ENCODE results near the gene RPLP2.

RPLP2 gene

DNA sequence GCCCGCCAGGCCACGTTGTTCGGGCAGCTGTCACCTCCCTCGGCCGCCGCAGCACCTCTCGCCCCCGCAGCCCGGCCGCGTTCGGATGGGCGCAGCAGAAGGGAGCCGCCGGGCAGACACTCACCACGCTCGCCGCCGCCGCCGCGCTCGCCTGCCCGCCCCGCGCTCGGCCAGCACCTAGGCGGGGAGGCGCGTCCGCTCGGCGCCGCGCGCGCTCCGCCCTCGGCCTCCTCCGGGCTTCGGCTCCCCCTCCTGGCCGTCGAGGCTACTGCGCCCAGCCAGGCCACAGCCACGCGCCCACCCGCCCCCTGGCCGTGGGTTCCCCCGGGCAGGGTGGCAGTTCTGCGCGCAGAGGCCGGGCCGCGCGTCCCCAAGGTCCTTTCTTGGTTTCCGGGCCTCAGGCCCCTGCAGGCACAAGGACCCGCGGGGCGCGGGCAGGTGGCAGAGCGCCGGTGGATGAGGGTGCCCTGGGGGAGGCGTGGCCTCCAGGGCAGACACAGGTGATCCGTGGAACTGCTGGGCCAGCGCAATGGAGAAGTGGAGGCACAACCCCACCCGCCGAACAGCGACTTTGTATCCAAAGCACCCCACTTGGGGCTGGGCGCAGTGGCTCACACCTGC, 11.6 kb upstream of the RPLP2 start, which contains the start of gene SLC25A22:
SLC25A22 (minus strand) TSS at position 189 of the 621 bp plus-strand sequence. CDS start 3,275 bp downstream, outside the sequence.
- TF ChIP-seq POLR2AphosphoS5 (IDR thresholded peaks at IDR 0.05; ENCODE audit: low read depth) (no peak), SPI1 (IDR thresholded peaks at IDR 0.05; ENCODE audit: borderline replicate concordance, low read depth) (no peak), GABPA (IDR thresholded peaks at IDR 0.05; ENCODE audit: low read depth) (no peak)
- TF ChIP-seq, protein P1, sequence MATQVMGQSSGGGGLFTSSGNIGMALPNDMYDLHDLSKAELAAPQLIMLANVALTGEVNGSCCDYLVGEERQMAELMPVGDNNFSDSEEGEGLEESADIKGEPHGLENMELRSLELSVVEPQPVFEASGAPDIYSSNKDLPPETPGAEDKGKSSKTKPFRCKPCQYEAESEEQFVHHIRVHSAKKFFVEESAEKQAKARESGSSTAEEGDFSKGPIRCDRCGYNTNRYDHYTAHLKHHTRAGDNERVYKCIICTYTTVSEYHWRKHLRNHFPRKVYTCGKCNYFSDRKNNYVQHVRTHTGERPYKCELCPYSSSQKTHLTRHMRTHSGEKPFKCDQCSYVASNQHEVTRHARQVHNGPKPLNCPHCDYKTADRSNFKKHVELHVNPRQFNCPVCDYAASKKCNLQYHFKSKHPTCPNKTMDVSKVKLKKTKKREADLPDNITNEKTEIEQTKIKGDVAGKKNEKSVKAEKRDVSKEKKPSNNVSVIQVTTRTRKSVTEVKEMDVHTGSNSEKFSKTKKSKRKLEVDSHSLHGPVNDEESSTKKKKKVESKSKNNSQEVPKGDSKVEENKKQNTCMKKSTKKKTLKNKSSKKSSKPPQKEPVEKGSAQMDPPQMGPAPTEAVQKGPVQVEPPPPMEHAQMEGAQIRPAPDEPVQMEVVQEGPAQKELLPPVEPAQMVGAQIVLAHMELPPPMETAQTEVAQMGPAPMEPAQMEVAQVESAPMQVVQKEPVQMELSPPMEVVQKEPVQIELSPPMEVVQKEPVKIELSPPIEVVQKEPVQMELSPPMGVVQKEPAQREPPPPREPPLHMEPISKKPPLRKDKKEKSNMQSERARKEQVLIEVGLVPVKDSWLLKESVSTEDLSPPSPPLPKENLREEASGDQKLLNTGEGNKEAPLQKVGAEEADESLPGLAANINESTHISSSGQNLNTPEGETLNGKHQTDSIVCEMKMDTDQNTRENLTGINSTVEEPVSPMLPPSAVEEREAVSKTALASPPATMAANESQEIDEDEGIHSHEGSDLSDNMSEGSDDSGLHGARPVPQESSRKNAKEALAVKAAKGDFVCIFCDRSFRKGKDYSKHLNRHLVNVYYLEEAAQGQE (IDR thresholded peaks at IDR 0.05; ENCODE audit: insufficient replicate concordance, low read depth) = no peak
- TF ChIP-seq, protein P2, sequence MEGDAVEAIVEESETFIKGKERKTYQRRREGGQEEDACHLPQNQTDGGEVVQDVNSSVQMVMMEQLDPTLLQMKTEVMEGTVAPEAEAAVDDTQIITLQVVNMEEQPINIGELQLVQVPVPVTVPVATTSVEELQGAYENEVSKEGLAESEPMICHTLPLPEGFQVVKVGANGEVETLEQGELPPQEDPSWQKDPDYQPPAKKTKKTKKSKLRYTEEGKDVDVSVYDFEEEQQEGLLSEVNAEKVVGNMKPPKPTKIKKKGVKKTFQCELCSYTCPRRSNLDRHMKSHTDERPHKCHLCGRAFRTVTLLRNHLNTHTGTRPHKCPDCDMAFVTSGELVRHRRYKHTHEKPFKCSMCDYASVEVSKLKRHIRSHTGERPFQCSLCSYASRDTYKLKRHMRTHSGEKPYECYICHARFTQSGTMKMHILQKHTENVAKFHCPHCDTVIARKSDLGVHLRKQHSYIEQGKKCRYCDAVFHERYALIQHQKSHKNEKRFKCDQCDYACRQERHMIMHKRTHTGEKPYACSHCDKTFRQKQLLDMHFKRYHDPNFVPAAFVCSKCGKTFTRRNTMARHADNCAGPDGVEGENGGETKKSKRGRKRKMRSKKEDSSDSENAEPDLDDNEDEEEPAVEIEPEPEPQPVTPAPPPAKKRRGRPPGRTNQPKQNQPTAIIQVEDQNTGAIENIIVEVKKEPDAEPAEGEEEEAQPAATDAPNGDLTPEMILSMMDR (IDR thresholded peaks at IDR 0.05; ENCODE audit: insufficient read depth, low read length) = peak; percentile 30
- H3K27ac ChIP-seq (replicated peaks) = peak within 1 kb of the TSS; percentile 78
- H3K4me3 ChIP-seq (replicated peaks; ENCODE audit: insufficient read depth, low read length) = peak within 1 kb of the TSS; percentile 69
- DNase-seq (ENCODE audit: low read depth in 1 of 2, low spot score in 1 of 2) = peak in 1 of 2 experiments; percentile 78
- H3K27me3 ChIP-seq (ENCODE audit: insufficient read depth, poor library complexity, severe bottlenecking) = no peaks in the 10 kb centered on the region

DNA sequence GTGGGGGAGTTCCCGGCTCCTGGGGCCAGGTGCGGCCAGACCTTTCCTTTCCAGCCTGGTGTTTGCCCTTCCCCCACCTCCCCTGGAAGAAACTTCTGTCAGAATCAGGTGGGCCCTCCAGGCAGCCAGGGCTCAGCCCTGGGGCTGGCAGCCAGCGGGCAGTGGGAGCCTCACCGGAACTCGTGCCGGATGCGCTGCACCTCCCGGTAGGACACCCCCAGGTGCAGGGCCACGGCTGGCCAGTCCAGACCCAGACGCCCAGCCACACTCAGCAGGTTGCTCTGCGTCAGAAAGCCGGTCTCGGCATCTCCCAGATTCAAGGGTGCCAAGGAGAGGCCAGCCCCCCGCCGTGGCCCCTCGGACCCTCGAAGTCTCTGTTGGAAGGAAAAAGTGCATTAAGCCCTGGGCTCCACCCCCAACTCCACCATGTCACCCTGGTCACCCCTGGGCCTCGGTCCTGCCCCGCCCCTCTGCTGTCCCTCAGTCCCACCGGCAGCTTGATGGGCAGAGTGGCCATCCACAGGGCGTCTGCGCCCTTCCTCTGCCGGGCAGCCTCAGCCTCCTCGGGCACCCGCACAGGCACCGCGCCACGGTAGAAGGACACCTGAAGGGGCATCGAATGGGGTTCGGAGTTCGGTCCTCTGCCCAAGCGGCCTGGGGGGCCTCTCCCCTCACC, 10.0 kb upstream of the RPLP2 start:
- Histone ChIP-seq H3K27ac (replicated peaks) (no peak overlapping the region), H3K27me3 (ENCODE audit: insufficient read depth, poor library complexity, severe bottlenecking) (no peaks in the 10 kb centered on the region), H3K4me3 (replicated peaks; ENCODE audit: insufficient read depth, low read length) (no peak overlapping the region)
- no peak for TF ChIP-seq SPI1 (IDR thresholded peaks at IDR 0.05; ENCODE audit: borderline replicate concordance, low read depth)
- DNase-seq (ENCODE audit: low read depth in 1 of 2, low spot score in 1 of 2) = no peak

DNA sequence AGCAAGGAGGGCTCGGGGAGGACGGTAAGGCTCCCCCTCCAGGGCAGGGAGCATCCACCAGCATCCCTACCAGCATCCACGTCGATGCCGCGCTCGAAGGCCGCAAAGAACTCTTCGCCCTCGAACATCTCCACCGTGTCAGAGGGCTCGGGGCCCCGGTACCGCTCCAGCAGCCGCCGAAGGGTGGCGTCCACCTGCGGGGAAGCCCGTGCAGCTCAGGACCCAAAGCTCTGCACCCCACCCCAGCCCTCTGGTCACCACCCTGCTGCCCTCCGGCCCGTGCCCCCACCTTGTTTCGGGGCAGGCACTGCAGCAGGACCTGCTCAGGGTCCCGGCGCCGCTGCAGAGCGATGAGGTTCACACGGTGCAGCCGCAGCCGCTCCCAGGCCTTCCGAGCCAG, 9.3 kb upstream of the RPLP2 start:
- TF ChIP-seq, protein P1 (IDR thresholded peaks at IDR 0.05; ENCODE audit: insufficient replicate concordance, low read depth) = no peak
- TF ChIP-seq POLR2AphosphoS5 (IDR thresholded peaks at IDR 0.05; ENCODE audit: low read depth) (no peak), GABPA (IDR thresholded peaks at IDR 0.05; ENCODE audit: low read depth) (no peak), SPI1 (IDR thresholded peaks at IDR 0.05; ENCODE audit: borderline replicate concordance, low read depth) (no peak)
- TF ChIP-seq, protein P2 (IDR thresholded peaks at IDR 0.05; ENCODE audit: insufficient read depth, low read length) = no peak
- Histone ChIP-seq H3K27ac (replicated peaks) (no peak overlapping the region), H3K4me3 (replicated peaks; ENCODE audit: insufficient read depth, low read length) (no peak overlapping the region), H3K27me3 (ENCODE audit: insufficient read depth, poor library complexity, severe bottlenecking) (no peaks in the 10 kb centered on the region)
- DNase-seq (ENCODE audit: low read depth in 1 of 2, low spot score in 1 of 2) = no peak

DNA sequence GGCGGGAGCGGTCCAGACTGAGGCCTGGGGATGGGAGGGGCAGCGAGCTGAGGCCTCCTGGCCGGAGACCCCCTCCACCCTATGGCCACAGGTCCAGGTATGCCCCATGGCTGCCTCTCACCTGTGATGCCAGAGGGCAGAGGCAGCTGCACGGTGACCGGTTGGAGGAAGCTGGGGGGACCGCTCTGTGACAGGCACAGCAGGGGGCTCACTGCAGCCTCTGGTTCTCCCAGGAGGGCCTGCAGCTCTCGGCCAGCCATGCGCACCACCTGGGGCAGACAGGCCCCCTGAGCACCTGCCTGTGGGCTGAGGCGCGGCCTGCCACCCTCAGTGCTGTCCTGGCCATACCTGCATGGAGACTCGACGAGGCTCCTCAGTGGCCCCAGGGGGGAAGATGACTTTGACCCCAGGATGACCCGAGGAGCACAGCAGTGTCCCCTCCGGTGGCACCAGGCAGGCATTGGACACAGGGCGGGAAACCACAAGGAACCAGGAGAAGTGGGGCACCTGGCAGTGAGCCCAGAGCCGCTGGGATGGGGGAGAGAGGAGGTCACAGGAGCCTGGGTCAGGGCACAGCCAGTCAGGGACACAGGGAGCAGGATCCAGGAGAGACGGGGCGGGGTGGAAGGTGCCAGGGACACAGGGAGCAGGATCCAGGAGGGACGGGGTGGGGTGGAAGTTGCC, 8.5 kb upstream of the RPLP2 start:
- DNase-seq (ENCODE audit: low read depth in 1 of 2, low spot score in 1 of 2) = no peak
- Histone ChIP-seq H3K27ac (replicated peaks) (no peak overlapping the region), H3K4me3 (replicated peaks; ENCODE audit: insufficient read depth, low read length) (no peak overlapping the region), H3K27me3 (ENCODE audit: insufficient read depth, poor library complexity, severe bottlenecking) (no peaks in the 10 kb centered on the region)
- TF ChIP-seq, protein P2 (IDR thresholded peaks at IDR 0.05; ENCODE audit: insufficient read depth, low read length) = no peak
- TF ChIP-seq POLR2AphosphoS5 (IDR thresholded peaks at IDR 0.05; ENCODE audit: low read depth) = no peak
- no peak for TF ChIP-seq SPI1 (IDR thresholded peaks at IDR 0.05; ENCODE audit: borderline replicate concordance, low read depth)
- TF ChIP-seq, protein P1 (IDR thresholded peaks at IDR 0.05; ENCODE audit: insufficient replicate concordance, low read depth) = no peak
- no peak for TF ChIP-seq GABPA (IDR thresholded peaks at IDR 0.05; ENCODE audit: low read depth)

Measured in HL-60 (cell line).